T-helper 2 cell treated with Interferon-gamma antibody and Interleukin-4, amounts not matched to agents 100 ng/mL and 5 ng/mL, for 36 hours (primary cell): Measurements from ENCODE around the gene SLC45A3. TPM values are rescaled to one million over a fixed set of nuclear protein-coding genes. Genes with fewer than 3 reads are reported as not detected.
"Not testable (repeated sequence)": the region's sequence is repeated elsewhere in the genome, so short reads cannot be mapped to it uniquely, and the experiment has no call there.

Source experiments
- intact Hi-C: fragments of 100-400 bp; cut with micrococcal nuclease; formaldehyde crosslinking; loops from one replicate; pipeline ENCODE4 v1.15.1; 2023
- total RNA-seq: library from RNA; stranded (reverse); gene quantifications from 2 replicates; pipeline ENCODE4 v1.2.3, GENCODE V29; 2022

Gene SLC45A3
- total RNA-seq, 1 donor from 2014 or later: 0.23 TPM

DNA sequence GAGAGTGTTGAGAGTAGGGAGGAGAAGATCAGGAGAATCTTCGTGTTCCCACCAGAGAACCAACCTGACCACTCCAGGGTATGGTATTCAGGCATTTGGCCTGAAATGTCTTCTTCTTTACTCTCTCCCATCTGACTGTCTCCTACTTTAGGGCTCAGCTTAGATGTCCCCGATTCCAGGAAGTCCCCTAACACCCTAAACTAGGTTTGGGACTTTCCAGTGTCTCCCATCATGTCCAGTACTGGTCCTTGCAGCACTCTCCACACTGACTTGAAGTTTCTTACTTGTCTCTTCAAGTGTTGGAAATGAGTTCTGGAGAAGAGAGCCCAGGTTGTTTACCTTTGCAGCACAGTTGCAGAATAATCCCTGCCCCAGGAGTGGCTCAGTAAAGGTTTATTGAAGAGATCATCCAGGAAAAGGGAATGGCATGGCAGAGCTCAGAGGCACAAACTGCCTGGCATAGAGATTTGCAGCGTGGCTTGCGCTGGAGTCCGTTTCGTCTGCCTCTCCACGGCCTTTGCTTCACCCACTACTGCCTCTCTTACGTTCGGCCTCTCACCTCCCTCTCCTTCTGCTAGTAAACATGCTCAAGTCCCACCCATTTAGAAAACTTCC is 42.3 kb downstream of the SLC45A3 start:
- intact Hi-C loops: no loop called here

DNA sequence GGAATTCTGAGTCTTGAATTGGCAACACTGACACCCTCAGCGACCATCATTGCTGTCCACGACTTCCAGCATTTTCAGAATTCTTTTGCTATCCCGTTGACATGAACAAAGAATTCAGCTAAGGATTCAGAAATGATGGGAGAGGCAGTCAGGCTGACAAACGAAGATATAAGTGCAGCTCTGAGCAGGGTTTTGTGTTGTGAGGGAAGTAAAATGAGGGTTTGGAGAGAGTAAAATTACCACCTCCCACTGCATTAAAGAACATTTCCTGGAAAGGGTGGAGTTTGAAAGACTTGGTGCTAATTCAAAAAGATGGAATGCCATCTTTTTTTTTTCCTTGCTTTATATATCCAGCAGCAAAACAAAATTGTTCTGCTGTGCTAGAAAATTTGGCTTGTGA is 43.6 kb downstream of the SLC45A3 start:
- intact Hi-C loops: no loop called here

DNA sequence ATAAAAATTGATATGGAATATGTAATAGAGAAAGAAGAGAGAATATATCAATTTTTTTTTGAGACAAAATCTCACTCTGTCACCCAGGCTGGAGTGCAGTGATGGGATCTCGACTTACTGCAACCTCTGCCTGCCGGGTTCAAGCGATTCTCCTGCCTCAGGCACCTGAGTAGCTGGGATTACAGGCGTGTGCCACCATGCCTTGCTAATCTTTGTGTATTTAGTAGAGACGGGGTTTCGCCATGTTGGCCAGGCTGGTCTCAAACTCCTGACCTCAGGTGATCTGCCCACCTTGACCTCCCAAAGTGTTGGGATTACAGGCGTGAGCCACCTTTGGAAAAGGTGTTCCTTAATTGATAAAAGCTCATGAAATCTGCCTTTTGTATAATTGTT is 44.2 kb downstream of the SLC45A3 start:
- intact Hi-C loops: not testable (repeated sequence)

DNA sequence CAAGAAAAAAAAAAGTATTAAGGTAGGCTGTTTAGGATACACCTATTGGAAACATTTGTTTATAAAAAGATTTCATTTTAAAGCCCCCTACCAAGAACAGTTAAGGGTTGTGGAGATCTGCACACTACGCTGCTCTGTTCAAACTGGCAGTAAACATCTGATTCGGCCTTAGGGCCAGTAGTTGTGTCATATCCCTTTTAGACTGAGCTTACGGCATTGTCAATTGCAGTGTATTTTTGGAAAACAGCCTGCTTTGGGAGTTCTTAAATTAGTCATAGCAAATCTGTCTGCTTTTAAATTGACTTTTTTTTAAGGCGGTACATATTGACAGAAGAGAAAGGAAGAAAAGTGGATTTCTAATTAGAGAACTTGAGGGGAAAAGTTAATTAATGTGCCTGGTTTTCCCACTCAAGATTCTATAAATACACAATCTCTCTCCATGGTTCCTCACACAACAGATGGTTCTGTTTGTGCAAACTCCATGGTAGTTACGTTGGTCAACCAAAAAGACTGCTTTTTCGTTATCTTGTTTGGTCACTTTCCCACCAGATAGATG is 46.8 kb downstream of the SLC45A3 start:
- intact Hi-C loops: loop anchor here (5.0 kb wide), 2 partner anchors 346 to 511 kb away; partner anchors contain the start of gene RBBP5

DNA sequence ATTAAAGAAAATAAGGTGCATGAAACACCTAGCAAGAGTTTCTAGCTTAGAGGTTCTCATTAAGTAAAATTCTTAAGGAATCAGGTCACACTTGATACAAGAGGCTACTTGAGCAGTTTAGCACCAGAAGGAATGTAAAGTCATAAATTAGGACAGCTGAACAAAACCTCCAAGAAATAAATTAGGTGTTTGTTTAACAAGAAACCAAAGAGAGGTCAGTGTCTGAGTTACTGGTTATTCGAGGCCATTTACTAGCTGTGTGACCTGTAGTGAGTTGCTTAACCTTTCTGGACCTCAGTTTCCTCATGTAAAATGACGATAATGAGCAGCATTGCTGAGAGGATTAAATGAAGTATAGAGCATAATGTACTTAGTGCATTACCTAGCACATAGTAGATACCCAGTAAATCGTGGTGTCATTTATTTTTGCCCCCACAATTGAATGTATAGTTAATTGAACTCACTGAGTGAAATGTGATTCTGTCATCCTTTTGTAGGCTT is 47.6 kb downstream of the SLC45A3 start:
- intact Hi-C loops: loop anchor here (1.0 to 5.0 kb wide), 4 partner anchors 40 to 510 kb away; partner anchors contain the start of gene RBBP5

DNA sequence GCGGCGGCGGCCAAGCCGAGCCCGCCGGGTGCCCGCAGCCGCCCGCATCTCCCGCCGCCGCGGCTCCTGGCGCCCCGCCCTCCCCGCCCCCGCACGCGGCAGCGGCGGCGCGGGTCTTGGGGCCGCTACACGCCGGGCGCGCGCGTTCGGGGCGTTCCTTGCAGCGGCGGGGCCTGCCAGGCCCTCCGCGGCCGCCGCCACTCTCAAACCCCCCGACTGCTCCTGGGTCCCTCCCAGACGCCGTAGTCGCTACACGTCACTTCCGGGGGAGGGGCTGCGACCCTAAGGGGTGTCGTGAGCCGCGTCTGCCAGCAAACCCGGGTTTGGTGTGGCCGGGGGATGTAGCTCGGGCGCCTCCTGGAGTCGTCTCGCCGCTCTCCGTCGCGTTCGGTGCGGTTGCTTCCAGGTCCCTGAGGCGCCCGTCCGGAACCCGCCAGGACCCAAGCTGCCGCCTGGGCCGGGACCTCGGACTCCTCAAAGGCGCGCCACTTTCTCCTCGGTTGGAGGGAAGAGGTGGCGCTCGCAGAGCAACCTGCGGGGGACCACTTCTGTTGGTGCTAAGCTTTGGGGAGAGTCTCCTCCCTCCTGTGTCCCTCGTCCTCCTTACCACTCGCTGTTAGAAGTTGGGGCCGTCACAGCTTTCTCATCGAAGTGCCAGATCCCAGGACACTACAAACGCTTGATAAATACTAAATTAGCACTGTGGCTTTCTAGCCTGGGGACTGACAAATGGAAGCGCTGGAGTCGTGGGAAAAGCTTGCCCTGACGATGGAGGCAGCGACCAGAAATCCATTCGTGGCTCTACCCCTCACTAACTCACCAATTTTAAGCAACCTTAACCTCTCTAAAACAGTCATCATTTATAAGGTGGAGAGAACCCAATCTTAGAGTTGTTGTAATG is 48.3 kb downstream of the SLC45A3 start, which contains the start of gene ELK4:
Gene ELK4 (minus strand): TSS at position 244 of the 901 bp plus-strand sequence. CDS start 8,129 bp downstream, outside the sequence.
- intact Hi-C loops: loop anchor here (1.0 to 5.0 kb wide), 7 partner anchors 40 to 510 kb away; partner anchors contain the start of genes DSTYK, NUCKS1, RAB29 and RBBP5

DNA sequence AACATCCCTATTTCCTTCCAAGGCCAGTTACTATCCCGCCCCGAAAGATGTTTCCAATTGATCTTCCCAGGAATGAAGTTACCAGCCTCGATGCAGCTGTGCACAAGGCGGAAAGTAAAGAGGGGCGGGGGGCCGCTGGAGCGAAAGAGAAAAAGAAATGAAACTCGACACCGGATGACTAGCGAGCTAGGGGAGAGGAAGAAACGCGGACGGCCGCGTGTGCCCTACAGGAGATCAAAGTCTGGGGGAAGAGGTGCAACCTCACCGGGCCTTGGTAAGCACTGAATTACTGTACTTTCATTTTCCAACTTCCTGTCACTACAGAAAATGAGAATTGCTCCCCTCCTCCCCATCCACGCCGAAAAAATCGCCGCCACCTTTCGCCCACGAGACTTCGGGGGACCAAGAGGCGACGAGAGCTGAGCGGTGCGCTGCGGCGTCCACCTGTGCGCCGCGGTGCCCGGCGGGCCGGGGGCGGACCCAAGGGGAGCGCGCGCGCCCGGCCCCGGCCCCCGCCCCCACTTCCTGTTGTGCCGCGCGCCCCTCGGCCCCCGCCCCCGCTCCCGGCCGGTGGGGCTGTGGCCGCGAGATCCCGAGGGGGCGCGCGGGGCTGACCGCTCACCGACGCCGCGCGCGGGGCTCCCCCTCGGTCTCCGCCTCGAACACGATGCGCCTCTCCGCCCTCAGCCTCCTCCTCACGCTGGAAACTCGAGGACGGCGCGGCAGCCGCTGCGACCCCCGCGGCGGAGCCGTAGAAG is 49.1 kb downstream of the SLC45A3 start:
- intact Hi-C loops: loop anchor here (1.0 to 5.0 kb wide), 5 partner anchors 119 to 509 kb away; partner anchors contain the start of genes DSTYK, NUCKS1, RAB29 and RBBP5

DNA sequence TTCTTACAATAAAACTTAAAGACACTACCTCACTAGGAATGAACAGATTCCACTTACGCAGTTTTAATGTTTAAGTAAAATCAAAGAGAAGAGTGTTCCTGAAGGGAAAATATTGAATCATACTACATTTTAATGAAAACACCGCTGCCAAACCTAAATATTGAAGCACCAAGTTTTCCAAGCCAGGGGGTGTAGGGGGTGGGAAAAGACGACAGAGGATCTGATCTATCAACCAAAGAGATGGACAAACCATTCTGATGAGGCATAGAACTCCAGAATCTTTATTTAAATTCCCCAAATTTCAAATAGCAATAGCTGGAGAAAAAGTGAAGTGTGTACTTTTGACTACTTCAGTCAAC is 49.7 kb downstream of the SLC45A3 start:
- intact Hi-C loops: loop anchor here (1.0 to 5.0 kb wide), 5 partner anchors 120 to 508 kb away; partner anchors contain the start of genes DSTYK, NUCKS1, RAB29 and RBBP5

DNA sequence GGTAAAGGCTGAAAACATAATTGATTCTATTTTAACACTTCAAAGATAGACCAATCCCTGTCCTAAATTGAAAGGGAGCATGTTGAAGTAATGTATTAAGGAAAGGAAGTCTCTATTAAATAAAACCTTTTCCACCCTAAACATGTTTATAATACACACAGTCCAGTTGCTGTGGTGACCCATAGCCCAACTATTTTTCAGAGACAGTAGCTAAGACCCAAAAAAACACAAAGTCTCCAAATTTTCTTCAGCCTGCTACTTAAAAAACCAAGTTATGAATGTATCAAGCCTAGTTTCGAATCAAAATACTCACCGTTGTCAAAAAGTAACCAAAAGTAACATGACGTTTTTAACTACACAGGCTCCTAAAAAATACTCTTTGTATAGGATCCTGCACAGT is 50.1 kb downstream of the SLC45A3 start:
- intact Hi-C loops: loop anchor here (5.0 kb wide), 2 partner anchors 343 to 508 kb away; partner anchors contain the start of gene RBBP5

DNA sequence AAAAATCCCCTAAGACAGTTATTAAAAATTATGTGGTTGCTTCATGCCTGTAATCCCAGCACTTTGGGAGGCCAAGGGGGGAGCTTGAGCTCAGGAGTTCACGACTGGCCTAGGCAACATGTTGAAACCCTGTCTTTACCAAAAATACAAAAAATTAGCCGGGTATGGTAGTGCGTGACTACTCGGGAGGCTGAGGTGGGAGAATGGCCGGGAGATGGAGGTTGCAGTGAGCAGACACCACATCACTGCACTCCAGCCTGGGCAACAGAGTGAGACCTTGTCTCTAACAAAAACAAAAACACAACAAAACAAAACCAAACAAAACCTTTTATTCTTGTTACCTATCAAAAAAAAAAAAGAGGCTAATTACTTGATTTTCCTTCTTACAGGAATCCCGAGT is 50.6 kb downstream of the SLC45A3 start:
- intact Hi-C loops: loop anchor here (5.0 kb wide), 2 partner anchors 342 to 507 kb away; partner anchors contain the start of gene RBBP5

DNA sequence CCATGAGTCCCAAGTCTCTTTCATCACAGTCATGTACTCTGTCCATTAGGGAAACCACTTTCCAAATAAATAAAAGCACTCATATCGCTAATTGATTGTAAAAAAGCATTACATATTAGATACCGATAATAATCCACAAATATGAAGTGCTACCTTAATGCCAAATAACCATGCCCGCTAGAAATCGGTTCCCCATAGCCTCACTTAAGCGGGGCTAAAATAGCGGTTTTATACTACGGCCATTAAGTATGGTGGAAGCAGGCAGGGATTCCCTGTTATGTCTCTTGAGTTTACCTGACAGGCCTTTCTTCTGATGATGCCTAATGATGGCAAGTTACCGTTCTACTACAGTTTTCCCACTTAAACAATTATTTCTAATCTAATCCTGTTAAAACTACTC is 52.4 kb downstream of the SLC45A3 start:
- intact Hi-C loops: no loop called here

DNA sequence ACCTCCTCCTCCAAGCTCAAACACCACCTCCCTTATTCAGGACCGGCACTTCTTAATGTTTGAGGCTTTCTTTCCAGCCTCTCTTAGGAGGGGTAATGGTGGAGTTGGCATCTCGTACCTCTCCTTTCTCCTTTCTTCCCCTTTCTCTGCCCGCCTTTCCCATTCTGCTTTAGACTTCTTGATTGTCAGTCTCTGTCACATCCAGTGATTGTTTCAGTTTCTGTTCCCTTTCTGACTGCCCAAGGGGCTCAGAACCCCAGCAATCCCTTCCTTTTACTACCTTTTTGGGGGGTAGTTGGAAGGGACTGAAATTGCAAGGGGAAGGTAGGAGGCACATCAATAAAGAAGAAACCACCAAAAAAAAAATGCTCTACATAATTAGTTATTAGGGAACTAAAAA is 54.1 kb downstream of the SLC45A3 start:
- intact Hi-C loops: no loop called here

DNA sequence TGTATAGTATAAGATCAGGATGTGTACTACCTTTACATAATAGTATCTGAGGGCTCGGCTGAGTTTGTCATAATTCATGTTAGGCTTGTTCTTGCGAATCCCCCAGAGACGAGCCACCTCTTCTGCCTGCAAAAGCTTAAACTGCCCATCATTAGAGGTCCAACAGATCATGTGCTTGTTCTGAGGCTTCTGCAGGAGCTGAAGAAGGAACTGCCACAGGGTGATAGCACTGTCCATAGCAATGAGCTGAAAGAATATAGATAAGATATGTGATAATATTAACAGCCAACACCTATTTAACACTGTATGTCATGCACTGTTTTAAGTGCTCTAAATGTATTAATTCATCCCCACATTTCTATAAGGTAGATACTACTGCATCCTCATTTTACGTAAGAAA is 56.7 kb downstream of the SLC45A3 start:
- intact Hi-C loops: no loop called here

DNA sequence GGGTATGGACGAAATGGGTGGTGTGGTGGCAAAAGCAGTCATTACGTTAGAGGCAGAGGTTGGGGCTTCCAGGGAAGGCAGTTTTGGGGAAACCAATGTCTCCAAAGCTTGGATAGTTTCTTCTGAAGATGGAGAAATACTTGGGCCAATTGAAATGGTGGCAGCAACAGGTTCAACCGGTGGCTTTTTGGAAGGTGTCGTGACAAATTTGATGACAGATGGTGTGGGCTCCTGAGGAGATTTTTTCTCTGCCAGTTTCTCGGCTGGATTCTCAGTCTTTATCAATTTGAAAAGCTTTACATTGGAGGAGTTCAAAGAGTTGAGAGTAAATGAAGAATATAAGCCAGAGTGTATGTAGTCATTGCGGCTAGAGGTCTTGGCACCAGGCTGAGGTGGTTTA is 60.0 kb downstream of the SLC45A3 start:
- intact Hi-C loops: no loop called here

DNA sequence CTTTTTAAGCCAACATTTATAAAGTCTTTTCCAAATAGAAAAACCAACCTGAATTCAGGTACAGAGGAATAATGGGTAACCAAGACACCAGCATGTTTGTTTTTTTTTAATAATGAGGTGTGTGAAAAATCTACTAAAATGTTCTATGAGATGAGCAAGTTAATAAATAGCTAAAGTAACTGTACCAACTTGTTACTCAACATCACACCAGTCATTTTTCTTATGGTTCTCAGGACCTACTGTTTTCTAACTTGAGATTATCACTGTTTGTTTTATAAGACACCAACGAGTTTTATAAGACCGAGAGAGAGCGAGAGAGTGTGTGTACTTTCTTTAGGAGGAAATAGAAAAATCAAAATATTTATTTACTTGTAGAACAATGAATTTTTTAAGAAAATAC is 60.9 kb downstream of the SLC45A3 start:
- intact Hi-C loops: no loop called here

DNA sequence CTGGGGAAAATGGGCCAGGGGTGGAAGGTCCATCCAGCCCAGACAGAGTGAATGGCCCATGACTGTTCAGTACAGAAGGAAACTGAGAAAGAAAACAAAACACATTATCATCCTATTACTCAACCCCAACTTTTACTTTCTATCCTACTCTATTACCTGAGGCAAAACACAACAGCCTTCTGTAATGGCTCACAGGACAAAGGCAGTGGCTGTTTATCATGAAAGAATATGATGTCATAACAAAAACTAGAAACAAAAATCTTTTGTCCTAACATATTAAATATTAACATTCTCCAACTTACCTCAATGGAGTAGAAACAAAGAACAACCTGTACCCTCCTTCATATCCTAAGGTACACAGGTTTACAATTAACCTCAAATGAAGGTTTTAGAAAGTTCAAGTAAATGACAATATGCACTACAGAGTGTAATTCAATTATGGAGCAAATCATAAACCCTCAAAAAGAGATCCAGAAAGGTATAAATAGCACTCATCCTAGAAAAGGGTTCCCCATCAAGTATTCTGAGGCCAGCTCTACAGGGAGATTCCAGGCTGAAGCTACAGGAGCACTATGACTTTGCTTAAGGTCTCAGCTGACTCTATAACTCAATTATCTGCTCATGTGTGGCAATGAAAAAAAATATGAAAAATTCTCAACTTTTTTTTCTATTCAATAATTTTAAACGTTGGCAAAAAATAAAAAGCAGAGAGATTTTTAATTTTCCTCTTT is 63.6 kb downstream of the SLC45A3 start:
- intact Hi-C loops: no loop called here

DNA sequence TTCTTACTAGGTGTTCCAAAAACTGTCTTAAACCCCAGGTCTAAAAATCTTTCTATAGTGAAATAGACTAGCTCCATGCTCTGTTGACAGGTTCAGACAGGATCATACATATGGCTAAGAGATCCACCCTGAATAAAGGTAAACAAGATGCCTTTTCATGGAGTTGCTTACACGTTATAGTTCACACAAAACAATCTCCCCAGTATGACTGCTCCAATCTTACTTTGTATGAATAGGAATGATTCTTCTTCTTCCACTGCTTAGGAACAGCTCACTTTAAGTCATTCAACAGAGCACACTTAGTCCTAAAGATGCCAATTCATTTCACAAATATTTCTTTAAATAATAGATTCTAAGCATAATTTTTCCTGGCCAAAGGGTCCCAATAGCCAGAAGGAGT is 64.5 kb downstream of the SLC45A3 start:
- intact Hi-C loops: no loop called here

DNA sequence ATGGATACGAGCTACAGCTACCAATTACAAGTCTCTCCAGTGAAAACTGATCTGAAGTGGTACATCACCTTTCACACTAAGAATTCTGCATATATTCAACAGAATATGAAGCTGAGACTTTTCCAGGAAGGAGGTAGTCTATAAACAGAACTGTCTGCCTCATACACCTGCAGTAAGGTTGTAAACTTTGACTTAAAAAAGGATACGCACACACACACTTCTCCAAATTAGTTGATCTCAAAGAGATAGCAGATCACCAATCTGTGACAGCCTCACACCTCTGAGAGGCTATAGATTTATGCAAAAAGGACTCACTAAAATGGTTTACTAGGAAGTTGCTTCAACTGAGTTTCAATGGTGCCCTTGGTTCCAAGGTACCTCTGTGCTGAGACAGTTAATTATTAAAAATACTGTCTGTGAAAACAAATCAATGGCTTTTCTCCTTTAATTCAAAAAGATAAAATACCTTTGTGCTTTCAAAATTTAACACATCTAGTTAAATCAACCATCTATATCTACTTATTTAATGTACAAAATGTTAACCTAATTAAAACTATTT is 66.4 kb downstream of the SLC45A3 start:
- intact Hi-C loops: no loop called here

DNA sequence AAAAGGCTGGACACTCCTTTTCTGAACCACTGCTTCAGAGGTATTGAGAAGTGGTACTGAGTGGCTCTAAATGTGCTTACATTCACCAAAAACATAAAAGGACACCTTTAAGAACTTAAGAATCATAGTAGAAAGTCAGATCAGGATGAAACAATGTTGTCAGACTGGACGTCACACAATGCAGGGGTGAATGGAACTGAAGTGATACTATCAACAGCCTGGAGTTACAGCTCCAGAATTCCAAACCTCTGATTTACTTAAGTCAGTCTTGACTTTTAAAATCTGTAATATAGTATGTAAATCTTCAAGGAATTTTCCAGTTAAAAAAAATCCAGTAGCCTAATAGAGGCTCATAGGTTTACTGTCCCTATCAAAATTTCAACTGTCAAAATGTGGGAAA is 67.8 kb downstream of the SLC45A3 start:
- intact Hi-C loops: no loop called here

DNA sequence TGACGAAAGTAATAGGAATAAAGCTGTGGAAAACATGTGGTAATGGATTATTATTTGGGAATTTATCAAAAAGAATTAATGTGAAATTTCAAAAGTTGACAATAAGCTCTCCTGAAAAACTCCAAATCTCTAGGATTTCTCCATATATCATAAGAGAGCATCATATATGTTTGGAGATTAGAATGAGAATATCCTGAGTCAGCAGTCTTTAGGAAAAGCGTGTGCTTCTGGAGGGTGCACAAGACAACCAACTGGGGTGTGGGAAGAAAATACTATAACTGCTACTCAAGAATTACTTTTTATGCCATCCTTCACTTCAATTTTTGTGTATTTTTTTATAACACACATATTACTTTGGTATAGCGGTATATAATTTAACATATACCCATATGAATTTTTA is 68.2 kb downstream of the SLC45A3 start:
- intact Hi-C loops: no loop called here
